NCI-H2227 (cell line): ENCODE data around the gene SMYD2.

Experiments
- DNase-seq: peaks from one replicate; lab custom pipeline; 2025; ENCODE audit not compliant: unreplicated experiment; lab: John Stamatoyannopoulos, UW

The SMYD2 gene

DNA sequence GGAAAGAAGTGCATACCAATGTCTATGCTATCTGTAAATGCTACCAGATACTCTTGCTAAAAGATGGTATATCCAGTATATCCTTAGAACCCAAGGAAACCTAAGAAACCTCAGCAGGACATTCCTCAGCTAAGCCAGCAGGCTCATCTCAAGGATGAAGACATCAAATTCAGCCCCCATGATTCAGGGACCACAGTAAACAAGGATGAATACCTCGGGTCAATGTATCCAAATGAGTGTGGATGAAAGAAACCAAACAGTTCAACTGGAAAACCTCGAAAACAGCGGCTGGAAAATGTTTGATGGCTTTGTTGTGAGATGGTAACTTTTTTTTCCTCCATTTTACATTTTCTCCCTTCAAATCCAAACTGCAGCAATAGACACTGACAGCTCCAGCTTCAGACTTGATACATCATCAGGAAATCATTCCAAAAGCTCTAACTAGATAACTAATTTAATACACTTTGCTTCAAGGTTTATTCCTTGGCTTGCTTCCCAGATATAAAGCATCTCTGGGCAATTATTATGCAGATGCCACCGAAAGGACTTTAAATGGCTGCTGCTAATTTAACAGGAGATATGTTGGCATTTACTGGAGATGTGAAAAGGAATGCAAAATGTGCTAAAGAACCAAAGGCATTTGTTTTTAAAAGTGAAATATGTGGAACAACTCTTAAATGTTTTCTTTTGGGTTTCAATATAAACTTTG, 73.6 kb downstream of the SMYD2 start:
- no peak for DNase-seq

DNA sequence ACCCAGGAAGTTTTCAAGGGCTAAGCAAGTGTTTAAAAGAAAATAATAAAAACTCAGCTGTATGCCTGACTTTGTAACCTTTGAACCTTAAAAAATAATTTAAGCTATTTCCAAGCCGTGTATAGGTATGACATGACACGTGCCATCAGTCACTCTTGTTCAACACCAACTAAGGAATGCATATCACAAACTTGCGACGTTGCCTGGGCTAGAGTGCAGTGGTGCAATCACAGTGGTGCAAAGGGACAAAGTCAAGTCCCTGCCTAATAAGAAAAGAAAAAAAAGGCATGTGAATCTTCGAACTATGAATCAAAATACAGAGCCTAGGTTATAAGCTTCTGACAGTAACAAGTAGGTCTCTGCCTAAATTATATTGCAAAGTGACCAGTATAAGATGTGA, 79.2 kb downstream of the SMYD2 start:
- DNase-seq = no peak

DNA sequence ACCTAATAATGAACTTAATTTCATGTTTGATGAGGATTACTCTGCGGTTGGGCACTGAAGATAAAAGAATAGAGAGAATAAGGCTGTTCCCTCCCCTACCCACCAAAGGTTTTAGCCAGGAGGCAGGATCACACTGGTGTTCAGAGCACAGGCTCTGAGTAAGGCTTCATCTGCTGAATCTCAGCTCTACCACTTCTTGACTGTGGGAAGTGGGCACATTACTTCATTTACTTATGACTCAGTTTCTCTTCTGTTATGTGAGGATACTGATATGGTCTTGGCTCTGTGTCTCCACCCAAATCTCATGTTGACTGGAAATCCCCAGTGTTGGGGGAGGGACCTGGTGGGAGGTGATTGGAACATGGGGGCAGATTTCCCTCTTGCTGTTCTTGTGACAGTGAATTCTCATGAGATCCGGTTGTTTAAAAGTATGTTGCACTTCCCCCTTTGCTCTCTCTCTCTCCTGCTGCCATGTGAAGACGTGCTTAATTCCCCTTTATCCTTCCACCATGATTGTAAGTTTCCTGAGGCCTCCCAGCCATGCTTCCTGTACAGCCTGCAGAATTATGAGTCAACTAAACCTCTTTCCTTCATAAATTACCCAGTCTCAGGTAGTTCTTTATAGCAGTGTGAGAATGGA, 79.7 kb downstream of the SMYD2 start:
- DNase-seq = no peak

DNA sequence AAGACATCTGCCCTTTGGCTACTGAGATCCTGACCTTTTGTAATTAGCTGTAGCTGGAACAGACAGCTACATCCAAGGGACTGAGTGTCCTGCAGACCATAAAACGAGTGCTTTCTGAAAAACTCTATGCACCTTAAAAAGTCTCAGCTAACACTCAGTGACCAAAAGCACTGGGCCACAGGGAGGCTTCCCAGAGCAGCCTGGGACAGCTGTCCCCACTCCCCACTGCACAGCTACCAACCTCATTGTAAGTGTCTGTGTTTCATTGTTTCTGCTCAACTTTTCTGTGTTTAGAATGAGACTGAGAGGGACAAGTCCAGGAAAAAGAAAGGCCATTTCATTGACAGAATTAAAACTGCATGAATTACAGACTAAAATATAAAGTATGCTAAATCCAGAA, 80.7 kb downstream of the SMYD2 start:
- DNase-seq = no peak

DNA sequence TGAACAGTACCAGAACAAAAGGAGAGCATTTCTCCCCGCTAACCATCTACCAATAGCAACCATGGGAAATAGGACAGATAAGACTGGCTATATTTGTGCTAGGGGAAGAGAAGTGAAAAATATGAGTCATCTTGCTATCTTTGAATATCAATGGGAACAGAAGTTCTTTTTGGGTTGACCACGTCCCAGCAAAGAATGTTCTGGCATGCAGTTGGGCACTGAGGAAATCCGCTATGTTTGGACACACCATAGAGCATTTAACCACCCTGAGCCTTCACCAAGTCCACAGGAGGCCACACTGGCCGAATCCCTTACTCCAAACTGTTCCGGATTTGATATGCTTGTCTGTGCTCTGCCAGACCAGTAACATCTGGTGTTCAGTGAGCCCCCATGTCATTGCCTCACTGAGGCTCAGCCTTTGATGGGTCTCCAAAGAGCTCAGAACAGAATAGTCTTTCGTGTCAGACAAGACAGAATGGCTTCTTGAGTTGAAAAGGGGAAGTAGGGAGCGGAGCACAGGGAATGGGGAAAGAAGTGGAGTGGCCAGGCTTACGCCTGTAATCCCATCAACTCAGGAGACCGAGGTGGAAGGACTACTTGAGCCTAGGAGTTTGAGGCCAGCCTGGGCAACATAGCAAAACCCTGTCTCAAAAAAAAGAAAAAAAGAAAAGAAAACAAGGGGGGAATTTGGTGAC, 81.4 kb downstream of the SMYD2 start:
- no peak for DNase-seq

DNA sequence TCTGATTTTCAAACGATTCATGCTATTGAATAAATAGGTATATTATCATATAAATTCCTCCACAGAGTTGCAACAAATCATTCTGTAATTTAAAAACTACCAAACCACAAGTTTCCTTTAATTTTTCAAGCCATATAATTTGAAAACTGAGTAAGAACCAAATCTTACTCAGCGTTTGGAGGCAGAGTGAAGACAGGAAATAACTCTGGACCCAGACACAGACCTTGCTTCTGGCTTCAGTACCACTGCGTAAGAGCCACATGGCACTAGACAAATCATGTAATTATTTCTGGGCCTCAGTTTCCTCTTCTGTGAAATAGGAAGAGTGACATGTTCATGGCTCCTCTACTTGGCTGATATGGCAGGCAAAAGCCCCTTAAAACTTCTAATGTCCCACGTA, 82.4 kb downstream of the SMYD2 start:
- no peak for DNase-seq

DNA sequence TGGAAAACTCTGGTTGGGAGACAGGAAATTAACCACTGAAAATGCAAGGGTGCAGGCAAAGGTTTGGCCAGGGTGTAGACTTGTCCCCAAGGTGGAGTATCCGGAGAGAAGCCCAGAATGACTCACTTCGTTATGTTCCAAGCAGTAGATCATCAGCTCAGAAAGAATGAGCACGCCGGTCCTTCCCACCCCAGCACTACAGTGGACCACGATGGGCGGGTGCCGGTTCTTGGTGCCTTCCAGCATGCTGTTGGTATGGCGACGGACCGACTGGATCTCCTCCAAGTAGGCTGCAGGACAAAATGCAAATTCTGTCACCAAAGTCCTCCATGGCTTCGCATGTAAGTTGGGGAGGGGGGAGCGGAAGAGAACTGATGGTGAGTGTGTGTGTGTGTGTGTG, 83.4 kb downstream of the SMYD2 start:
- DNase-seq = no peak

DNA sequence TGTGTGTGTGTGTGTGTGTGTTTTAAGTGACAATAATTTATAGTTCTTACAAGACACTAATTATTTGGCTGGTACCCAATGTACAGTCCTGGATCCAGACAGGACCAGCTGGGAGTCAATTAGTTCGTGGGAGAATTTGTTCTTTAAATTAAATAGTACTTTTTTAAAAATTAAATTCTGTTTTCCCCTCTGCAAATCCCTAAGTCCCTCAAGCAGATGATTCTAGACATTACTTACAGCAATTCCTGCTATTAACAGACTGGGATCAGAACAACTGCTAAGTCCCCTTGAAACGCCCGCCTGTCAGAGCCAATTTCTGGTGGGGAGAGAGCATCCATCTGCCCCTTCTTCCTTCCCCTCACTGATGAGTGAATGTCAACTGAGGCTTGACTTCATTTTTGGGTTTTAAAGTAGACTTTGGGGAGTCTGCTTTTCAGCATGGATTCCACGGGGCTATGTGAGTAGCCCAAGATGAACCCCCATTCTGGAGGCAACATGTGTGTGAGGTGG, 83.9 kb downstream of the SMYD2 start:
- DNase-seq = no peak

DNA sequence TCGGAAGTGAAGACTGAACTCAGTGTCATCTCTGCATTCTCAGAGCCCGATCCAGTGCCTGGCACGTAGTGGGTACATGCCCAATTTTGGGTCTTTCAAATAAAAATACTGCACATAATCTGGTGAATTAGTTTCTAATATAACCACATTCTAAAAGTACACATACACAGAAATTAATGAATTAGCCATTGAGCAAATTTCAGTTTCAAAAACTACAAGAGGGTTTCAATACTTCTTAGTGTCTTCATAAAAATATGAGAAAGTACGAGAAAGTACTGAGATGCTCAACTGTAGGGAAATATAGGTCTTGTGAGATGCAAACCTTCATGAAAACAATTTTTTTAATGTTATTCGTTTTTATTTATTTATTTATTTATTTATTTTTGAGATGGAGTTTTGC, 86.9 kb downstream of the SMYD2 start:
- no peak for DNase-seq

DNA sequence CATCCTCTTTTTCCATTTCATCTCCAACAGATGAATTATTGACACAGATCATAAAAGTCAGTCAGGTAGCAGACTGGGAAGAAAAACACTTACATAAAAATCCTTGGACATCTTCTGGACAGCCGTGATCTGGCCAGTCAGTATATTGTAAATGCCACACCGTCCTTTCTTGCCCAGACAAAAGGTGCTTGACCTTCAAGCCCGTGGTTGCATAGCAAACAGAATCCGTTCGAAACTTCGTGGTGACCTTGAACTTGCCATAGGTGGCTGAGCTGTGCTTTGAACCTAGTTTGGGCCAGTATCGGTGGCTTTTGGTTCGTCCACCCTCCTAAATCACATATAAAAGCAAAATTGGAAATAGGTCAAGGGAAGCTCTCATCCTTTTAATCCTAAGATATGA, 88.4 kb downstream of the SMYD2 start:
- no peak for DNase-seq

DNA sequence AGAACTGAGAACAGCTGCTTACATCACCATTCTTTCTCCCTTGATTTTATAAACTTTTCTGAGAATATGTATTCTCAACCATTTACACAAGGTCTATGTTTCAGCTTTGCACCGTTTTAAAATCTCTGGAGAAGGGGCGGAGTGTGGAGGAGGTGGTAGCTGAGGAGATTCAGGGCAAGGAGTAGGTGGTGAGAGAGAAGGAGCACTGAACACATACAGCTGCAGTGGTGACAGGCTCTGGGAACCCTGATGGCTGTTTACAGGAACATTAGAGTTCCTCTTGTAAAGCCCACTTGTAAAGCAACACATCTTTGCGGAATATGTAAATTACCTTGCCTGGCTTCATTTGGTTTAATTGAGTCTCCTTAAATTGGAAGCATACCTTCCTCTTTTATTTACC, 89.7 kb downstream of the SMYD2 start:
- DNase-seq = no peak

DNA sequence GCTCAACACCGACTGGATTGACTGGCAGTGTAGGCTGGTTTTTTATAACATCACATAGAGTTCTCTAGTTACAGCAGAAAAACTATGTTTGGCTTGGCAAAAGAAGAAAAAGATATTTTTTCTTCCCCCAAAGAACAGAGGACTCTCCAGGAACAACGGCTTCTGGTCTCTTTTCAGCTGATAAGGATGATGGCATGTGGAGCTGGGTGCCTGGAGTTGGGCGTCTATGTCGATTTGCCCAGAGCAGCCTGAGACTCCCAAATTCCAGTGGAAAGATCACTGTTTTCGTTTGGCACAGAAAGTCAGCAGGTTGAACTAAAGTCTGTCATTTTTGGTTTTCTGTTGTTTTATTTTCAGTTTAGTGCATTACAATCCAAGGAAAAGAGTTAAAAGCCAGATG, 91.1 kb downstream of the SMYD2 start:
- no peak for DNase-seq

DNA sequence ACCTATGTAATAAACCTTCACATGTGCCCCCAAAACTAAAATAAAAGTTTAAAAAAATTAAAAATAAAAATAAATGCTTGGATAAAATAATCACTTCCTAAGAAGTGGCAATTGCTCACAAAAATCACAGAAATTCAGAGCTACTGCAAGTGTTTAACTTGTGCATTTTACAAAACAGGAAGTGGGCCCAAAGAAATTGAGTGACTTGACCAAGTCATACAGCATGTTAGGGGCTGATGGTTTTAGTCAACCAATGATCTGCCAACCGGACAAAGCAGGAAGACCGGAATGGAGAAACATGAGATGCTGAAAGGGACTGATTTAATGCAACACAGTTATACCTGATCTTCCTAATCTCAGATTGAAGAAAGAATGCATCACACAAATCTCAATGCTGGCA, 96.5 kb downstream of the SMYD2 start:
- DNase-seq = no peak

DNA sequence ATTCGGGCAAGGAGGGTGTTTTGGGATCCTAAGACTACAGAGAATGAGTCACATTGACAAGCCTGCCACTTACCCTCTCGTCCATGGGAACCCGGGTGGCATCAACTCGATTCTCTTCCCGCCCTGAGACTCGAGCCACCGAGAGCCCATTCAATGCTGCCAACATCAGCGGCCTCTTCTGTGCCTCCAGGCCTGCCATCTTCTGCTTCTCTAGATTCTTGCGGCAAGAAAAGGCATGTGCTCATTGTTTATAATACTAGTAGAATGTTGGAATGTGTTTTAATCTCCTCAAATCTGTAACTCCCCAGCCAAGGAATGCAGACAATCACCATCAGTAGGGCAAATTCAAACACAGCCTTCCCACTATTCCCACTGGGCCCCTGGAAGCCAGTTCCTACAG, 96.9 kb downstream of the SMYD2 start:
- no peak for DNase-seq

DNA sequence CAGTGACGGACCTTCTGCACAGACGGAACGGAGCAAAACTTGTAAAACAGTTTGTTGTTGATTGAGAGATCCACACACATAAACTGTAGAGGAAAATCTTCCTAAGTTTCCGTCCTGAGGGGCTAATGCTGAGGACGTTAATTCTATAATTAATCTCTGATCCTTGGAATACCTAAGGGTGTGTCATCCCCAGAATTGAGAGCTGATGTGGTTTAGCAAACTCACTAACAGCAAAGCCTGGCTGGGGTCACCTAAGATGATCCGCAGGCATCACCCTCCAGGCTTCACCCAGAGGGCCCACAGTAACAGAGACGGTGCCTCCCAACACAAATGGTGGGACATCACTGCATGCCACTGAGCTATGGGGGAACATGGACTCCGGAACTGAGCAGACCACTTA, 97.5 kb downstream of the SMYD2 start:
- no peak for DNase-seq

DNA sequence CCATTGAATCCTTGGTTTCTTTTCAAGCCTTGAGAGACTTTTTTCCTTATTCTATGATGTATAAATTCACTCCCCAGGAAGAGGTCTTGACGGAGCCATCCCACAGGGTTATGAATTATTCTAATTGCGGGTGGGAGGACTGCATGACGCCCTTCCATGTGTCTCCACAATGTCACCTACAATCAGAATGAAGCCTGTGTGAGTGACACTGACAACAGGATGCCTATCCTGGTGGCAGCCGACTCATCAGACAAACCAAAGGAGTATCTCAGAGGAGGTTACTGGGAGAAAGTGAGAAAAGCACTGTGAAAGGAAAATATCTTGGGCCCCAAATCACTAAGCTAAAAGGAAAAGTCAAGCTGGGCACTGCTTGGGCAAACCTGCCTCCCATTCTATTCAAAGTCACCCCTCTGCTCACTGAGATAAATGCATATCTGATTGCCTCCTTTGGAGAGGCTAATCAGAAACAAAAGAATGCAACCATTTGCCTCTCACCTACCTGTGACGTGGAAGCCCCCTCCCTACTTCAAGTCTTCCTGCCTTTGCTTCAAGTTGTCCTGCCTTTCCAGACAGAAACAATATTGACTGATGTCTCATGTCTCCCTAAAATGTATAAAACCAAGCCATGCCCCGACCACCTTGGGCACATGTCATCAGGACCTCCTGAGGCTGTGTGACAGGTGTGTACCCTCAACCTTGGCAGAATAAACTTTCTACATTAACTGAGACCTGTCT, 98.4 kb downstream of the SMYD2 start:
- no peak for DNase-seq

DNA sequence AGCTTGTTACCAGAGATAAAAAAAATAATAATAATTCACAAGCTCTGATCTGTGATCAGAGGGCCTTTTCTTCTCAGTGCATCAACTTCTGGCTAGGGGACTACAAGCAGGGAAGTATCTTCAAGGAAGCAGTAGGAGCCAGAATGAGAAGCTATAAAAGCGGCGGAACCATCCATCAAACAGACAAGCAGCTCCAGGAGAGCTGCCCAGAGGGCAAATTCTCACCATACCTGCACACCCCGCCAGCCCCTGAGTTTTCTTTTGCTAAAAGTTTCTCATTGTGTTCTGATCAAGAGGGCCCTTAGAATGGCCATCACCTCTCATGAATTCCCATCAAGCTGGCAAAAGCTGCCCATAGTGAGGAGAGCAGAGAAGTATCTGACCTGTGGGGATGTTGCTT, 99.4 kb downstream of the SMYD2 start:
- no peak for DNase-seq

DNA sequence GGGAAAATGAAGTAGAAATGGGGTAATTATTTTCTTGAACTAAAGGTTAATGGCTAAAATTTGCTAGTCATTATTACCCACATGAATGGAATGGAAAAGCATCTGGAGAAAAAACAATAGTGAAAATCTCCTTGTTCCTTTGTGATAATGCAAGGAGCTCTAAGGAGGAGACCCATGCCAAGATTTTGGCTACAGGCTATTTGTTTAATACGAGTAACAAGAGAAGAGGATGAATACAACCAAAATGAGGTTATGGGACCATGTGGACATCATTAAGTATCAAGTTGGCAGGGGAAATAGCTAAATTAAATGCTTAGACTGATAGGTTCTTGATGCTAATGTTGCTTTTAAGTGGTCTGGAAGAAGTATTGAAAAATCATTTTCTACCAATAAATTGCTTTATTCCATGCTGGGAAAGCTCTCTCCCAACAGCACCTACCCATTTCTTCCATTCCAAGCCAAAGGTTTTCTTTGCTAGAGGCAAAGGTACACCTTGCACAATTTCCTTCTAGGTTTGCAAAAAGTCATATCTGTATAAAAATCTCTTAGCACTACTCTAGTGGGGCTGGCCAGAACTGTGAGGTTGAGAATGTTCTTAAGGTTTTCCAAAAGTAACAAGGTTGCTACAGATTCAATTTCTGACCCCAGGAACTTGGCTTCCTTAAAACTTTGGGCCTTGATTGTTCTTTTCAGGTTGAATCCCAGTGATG, 100.2 kb downstream of the SMYD2 start:
- DNase-seq = no peak

DNA sequence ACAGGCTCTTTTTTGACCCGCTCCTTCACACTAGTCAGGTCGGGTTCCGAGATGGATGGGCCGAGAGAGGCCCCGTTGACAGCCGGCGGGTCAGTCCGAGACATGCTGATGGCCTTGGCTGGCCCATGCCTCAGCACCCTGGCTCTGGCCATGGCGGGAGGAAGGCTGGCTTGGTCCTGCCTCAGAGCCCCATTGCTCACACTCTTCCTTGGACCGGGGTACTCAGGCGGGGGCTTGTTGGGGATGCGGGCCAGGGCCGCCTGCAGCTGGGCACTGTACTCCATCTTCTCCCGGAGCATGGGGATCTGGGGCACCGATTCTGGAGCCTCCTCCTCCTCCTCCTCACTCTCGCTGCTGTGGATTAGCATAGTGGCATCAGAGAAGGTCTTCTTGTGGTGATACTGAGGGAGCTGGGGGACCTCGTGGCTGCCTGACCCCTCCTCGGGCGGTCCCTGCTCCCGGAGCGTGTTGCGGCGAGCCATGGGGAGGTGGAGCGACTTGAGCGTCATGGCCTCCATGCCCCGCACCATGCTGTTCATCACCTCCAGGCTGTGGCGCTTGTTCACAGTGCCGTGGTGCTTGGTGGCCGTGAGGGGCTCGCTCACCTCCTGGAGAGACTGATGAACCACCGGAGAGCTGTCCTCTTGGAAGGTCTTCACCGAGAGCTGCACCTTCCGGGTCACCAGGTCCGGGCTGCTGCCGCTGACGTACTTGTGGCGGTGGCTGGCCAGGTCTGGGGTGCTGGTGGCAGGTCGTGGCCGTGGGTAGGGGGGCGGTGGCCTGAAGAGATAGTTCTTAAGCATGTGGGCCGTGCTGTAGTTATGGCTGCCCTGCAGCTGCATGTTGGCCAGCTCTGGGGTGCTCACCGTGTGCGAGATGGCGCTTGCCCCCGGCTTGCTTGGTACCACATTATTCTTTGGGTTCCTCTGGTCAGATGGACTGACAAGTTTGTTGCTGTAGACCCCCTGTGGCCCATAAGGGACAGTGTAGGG, 102.7 kb downstream of the SMYD2 start:
- no peak for DNase-seq
